Measurements from ENCODE around the gene PAWR. TPM values are rescaled to one million over a fixed set of nuclear protein-coding genes. Genes with fewer than 3 reads are reported as not detected.

Gene PAWR
- total and polyA plus RNA-seq, 2 of the 13 experiments (the other 11 are each of a cell fraction or from before 2014, with no cell fraction given): 29.1 to 36.1 TPM

DNA sequence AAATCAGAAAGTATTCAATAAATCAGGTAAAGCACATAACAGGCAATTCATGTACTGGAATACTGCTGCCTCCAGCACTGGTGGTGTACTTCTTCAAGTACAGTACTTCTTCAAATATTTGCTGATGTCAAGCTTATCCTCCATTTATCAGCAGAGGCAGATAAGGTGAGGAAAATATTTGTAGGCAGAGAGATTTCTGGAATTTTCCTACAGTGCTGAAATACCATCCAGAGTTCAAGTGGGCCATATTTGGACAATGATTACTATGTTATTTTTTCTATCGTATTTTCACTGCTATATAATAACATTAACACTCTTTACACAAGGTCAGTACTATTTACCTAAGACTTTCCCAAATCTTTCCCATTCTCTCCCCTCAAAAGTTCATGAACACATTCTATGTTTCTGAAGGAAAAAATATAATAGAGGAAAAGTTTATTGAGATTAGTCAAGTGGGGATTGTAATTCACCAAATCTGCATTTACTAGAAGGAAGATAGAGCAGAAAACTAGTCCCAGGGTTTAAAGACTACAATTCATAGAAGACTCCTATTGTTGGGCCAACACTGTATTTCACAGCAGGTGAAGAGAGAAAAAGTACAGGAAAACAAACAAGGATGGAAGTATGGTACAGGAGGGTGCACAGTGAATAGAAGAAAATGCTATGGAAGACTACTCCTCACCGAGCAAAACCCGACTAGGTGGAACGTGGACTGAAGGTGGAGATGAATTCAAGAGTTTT is 141.1 kb downstream of the PAWR start (continued):
- TF ChIP-seq, protein P1, sequence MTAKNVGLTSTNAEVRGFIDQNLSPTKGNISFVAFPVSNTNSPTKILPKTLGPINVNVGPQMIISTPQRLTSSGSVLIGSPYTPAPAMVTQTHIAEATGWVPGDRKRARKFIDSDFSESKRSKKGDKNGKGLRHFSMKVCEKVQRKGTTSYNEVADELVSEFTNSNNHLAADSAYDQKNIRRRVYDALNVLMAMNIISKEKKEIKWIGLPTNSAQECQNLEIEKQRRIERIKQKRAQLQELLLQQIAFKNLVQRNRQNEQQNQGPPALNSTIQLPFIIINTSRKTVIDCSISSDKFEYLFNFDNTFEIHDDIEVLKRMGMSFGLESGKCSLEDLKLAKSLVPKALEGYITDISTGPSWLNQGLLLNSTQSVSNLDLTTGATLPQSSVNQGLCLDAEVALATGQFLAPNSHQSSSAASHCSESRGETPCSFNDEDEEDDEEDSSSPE (CRISPR knock-in tag; IDR thresholded peaks at IDR 0.05): no peak; the same call in 1 of the 2 replicates
- no peak for TF ChIP-seq HNRNPLL (IDR thresholded peaks at IDR 0.05; ENCODE audit: low read depth, low read length, poor library complexity, severe bottlenecking)
- no peak for TF ChIP-seq ZNF567 (CRISPR knock-in tag; IDR thresholded peaks at IDR 0.05; ENCODE audit: borderline replicate concordance)
- TF ChIP-seq NRL (CRISPR knock-in tag; IDR thresholded peaks at IDR 0.05; ENCODE audit: borderline replicate concordance): no peak
- peak; percentile 90 for TF ChIP-seq MAFF (IDR thresholded peaks at IDR 0.05; ENCODE audit: low read depth, low read length)
- TF ChIP-seq KDM1A (CRISPR knock-in tag; IDR thresholded peaks at IDR 0.05): no peak
- TF ChIP-seq ATF7 (IDR thresholded peaks at IDR 0.05): no peak
- TF ChIP-seq ATF7 (CRISPR knock-in tag; IDR thresholded peaks at IDR 0.05): no peak
- TF ChIP-seq TSC22D2 (CRISPR knock-in tag; IDR thresholded peaks at IDR 0.05; ENCODE audit: borderline replicate concordance): no peak
- TF ChIP-seq ZNF337 (CRISPR knock-in tag; IDR thresholded peaks at IDR 0.05; ENCODE audit: borderline replicate concordance, low read depth): no peak
- TF ChIP-seq XRCC5 (optimal IDR thresholded peaks at IDR 0.05; ENCODE audit: low read length): no peak
- TF ChIP-seq ZNF558 (CRISPR knock-in tag; IDR thresholded peaks at IDR 0.05; ENCODE audit: borderline replicate concordance): no peak
- peak; percentile 96 for TF ChIP-seq NCOA2 (CRISPR knock-in tag; IDR thresholded peaks at IDR 0.05)
- TF ChIP-seq, protein P2, sequence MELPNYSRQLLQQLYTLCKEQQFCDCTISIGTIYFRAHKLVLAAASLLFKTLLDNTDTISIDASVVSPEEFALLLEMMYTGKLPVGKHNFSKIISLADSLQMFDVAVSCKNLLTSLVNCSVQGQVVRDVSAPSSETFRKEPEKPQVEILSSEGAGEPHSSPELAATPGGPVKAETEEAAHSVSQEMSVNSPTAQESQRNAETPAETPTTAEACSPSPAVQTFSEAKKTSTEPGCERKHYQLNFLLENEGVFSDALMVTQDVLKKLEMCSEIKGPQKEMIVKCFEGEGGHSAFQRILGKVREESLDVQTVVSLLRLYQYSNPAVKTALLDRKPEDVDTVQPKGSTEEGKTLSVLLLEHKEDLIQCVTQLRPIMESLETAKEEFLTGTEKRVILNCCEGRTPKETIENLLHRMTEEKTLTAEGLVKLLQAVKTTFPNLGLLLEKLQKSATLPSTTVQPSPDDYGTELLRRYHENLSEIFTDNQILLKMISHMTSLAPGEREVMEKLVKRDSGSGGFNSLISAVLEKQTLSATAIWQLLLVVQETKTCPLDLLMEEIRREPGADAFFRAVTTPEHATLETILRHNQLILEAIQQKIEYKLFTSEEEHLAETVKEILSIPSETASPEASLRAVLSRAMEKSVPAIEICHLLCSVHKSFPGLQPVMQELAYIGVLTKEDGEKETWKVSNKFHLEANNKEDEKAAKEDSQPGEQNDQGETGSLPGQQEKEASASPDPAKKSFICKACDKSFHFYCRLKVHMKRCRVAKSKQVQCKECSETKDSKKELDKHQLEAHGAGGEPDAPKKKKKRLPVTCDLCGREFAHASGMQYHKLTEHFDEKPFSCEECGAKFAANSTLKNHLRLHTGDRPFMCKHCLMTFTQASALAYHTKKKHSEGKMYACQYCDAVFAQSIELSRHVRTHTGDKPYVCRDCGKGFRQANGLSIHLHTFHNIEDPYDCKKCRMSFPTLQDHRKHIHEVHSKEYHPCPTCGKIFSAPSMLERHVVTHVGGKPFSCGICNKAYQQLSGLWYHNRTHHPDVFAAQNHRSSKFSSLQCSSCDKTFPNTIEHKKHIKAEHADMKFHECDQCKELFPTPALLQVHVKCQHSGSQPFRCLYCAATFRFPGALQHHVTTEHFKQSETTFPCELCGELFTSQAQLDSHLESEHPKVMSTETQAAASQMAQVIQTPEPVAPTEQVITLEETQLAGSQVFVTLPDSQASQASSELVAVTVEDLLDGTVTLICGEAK (IDR thresholded peaks at IDR 0.05): no peak
- TF ChIP-seq, protein P2 (CRISPR knock-in tag; IDR thresholded peaks at IDR 0.05): no peak
- TF ChIP-seq ZNF768 (CRISPR knock-in tag; IDR thresholded peaks at IDR 0.05): no peak
- no peak for TF ChIP-seq MXD4 (CRISPR knock-in tag; IDR thresholded peaks at IDR 0.05)
- no peak for TF ChIP-seq ONECUT2 (CRISPR knock-in tag; IDR thresholded peaks at IDR 0.05)
- TF ChIP-seq, protein P3, sequence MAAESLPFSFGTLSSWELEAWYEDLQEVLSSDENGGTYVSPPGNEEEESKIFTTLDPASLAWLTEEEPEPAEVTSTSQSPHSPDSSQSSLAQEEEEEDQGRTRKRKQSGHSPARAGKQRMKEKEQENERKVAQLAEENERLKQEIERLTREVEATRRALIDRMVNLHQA (CRISPR knock-in tag; IDR thresholded peaks at IDR 0.05): no peak
- no peak for TF ChIP-seq SP140L (CRISPR knock-in tag; IDR thresholded peaks at IDR 0.05; ENCODE audit: borderline replicate concordance)
